Measurements from ENCODE around the gene FHIT.

DNA sequence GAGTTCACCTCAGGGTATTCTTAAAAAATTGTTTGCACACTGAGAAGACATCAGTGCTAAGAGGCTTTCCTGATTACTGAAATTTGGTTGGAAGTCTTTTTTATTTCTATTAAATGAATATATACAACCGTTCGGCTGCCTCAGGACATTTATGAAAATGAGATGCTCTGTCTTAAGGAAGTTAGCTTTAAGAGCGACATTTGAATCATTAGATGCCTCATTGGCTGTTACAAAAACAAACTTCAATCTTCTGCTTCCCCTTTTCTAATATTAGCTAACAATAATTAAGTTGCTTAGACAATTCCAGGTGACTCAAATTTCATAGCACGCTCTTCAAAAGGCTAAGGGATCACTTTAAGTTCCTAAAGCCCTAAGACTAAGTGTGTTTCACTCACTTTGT, 673.7 kb downstream of the FHIT start:
- no peak for TF ChIP-seq CTCF (IDR thresholded peaks at IDR 0.05)
- TF ChIP-seq POLR2A (IDR thresholded peaks at IDR 0.05), result no peak
- no peak for TF ChIP-seq POLR2AphosphoS5 (IDR thresholded peaks at IDR 0.05)
- TF ChIP-seq EP300 (IDR thresholded peaks at IDR 0.05), result no peak

Data from suprapubic skin (tissue), 4 donors.